H1 (cell line): ENCODE results near the gene ELOVL6. TPM values are rescaled to one million over a fixed set of nuclear protein-coding genes. Genes with fewer than 3 reads are reported as not detected.

ENCODE experiments used
- ATF2 ChIP-seq: IDR thresholded peaks from 2 replicates; pipeline ENCODE4 v1.6.1; 2012; ENCODE audit warnings: low read length, inconsistent platforms
- ATF3 ChIP-seq: IDR thresholded peaks from 2 replicates; pipeline ENCODE4 v1.6.1; 2011; ENCODE audit warnings: low read depth, mild to moderate bottlenecking, low read length; ENCODE audit not compliant: insufficient read depth
- BRCA1 ChIP-seq: IDR thresholded peaks from 2 replicates; pipeline ENCODE4 v1.6.1; 2012; ENCODE audit warnings: low read depth, low read length, improper control_type of control experiment
- CHD7 ChIP-seq: fragments of 300-600 bp; sonication (generic); IDR thresholded peaks from 2 replicates; pipeline ENCODE4 v1.7.1; 2012; ENCODE audit warnings: low read length, moderate library complexity, mild to moderate bottlenecking, inconsistent platforms; ENCODE audit not compliant: insufficient replicate concordance
- KDM1A ChIP-seq: fragments of 200-600, 300-600 bp; sonication (generic); IDR thresholded peaks from 2 replicates; pipeline ENCODE4 v1.7.1; 2016; ENCODE audit warnings: mild to moderate bottlenecking, low read length, borderline replicate concordance
- MAX ChIP-seq: IDR thresholded peaks from 2 replicates; pipeline ENCODE4 v1.6.1; 2012; ENCODE audit warnings: inconsistent platforms
- SP4 ChIP-seq: IDR thresholded peaks from 2 replicates; pipeline ENCODE4 v1.6.1; 2012; ENCODE audit warnings: low read length, inconsistent platforms
- YY1 ChIP-seq: IDR thresholded peaks from 2 replicates; pipeline ENCODE4 v1.6.1; 2011; ENCODE audit warnings: low read depth, mild to moderate bottlenecking, low read length
- polyA plus RNA-seq, 7 experiments: library from polyadenylated mRNA; depleted of rRNA in 3 of 7; stranded (reverse) in 5 of 7; unstranded in 2 of 7; fragments of >200 nt in 5 of 7; fragments of 200-250 nt in 2 of 7; gene quantifications; 1 replicate in 5 of 7; 2 replicates in 1 of 7; 4 replicates in 1 of 7; pipeline versions ENCODE4 v1.2.1 to v1.2.3, GENCODE V29; 2011 to 2013; ENCODE audit warnings: missing spikeins in 2 of 7, mixed read lengths in 2 of 7
- total RNA-seq: library from RNA; stranded (reverse); fragmentation: NEBNext Ultra II Directional; extraction: Animal tissue kit (Norgen Biotek cat#: 25700); gene quantifications from 2 replicates; pipeline ENCODE4 v1.2.1, GENCODE V29; 2021

The ELOVL6 gene
- total and polyA plus RNA-seq, 2 of the 8 experiments (the other 6 are each of a cell fraction or from before 2014, with no cell fraction given): 27.8 to 86.6 TPM

GRCh38 chr4:110087070-110087708 lies 111.2 kb downstream of the ELOVL6 start (continued):
- TF ChIP-seq CHD7 (no peak), ATF3 (no peak), BRCA1 (no peak), YY1 (no peak), ATF2 (no peak), KDM1A (no peak), MAX (no peak), SP4 (no peak)
